ENCODE results near the gene SUSD1.

- TF ChIP-seq MYC (IDR thresholded peaks at IDR 0.05; ENCODE audit: low read depth, low read length) (no peak), POLR2A (IDR thresholded peaks at IDR 0.05; ENCODE audit: extremely low read depth, insufficient read length) (no peak)
These were observed 133.4 kb downstream of the SUSD1 start for GRCh38 chr9:112041536-112042243.
